ENCODE measurements around the gene TBL1X. TPM values are rescaled to one million over a fixed set of nuclear protein-coding genes. Genes with fewer than 3 reads are reported as not detected.

TBL1X gene
- total and polyA plus RNA-seq, 2 donors (not counting 3 experiments of a cell fraction or from before 2014, with no cell fraction given), result 8.7 to 25.3 TPM

DNA sequence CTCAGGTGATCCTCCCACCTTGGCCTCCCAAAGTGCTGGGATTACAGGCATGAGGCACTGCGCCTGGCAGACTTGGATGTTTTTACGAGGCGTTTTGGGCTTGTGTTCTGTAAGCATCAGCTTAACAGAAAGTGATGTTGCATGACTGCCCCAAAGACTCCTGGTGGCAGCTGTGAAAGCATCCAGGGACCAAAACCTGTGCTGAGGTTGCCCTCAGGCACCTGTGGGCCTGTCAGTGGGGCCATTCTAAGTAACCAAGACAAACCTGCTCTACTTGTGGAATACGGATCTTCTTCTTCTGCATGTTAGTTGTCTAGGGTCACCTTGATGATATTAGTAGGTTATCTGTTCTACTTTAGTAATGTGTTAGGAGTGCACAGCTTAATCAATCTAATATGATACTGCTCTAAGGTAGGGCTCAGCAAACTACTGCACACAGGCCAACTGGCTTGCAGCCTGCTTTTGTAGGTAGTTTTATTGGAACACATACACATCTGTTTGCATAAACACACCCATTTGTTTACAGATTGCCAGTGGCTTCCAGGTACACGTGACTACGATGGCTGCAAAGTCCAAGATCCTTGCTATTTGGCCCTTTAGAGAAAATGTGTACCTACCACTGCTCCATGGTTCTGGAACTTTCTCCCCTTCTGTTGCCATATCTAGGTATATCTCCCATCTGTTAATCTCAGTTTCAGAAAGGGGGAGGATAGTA lies 164.1 kb downstream of the TBL1X start:
- Histone ChIP-seq H3K27me3 (ENCODE audit: control insufficient read depth in 2 of 2, insufficient read depth in 2 of 2, low read length in 2 of 2) (no peaks in the 10 kb centered on the region), H3K79me2 (ENCODE audit: control insufficient read depth, insufficient read depth, low read length) (no peaks in the 10 kb centered on the region), H2AFZ (ENCODE audit: low read depth, low read length) (no peak overlapping the region), H3K4me1 (ENCODE audit: control insufficient read depth, extremely low read depth, insufficient read depth, low read length) (no peaks in the 10 kb centered on the region), H3K4me2 (ENCODE audit: insufficient read depth, low read length) (no peak overlapping the region), H3K9me1 (replicated peaks; ENCODE audit: control insufficient read depth, extremely low read depth, insufficient read depth, low read length) (no peaks in the 10 kb centered on the region), H3K9me3 (replicated peaks; ENCODE audit: control insufficient read depth, insufficient read depth, low read length) (no peaks in the 10 kb centered on the region), H3K4me3 (replicated peaks in 1 of 3; ENCODE audit: insufficient read depth in 1 of 3, low read depth in 1 of 3, low read length in 3 of 3) (no peak overlapping the region), H4K20me1 (replicated peaks; ENCODE audit: control insufficient read depth, extremely low read depth, insufficient read depth, low read length) (no peaks in the 10 kb centered on the region), H3K27ac (ENCODE audit: insufficient read depth, low read depth, low read length) (no peak overlapping the region), H3K9ac (replicated peaks; ENCODE audit: extremely low read depth, insufficient read depth, low read length) (no peak overlapping the region), H3K36me3 (ENCODE audit: control insufficient read depth in 2 of 2, extremely low read depth in 1 of 2, insufficient read depth in 2 of 2, low read length in 2 of 2) (no peaks in the 10 kb centered on the region)
- BruUV-seq (replicated peaks), result no TSS peak
- ChIA-PET POLR2A (no interaction called here), CTCF (no interaction called here)
- no peak for TF ChIP-seq FOS (IDR thresholded peaks at IDR 0.05; ENCODE audit: borderline replicate concordance, insufficient read depth, low read length)
- TF ChIP-seq EZH2 (IDR thresholded peaks at IDR 0.05; ENCODE audit: borderline replicate concordance, low read depth, low read length, severe bottlenecking), result no peak
- DNase-seq (ENCODE audit: low read depth, low spot score) (no peak), FAIRE-seq (no peak)
- dilution Hi-C loops (cut with MboI; ENCODE audit: extremely low pct_ligation_motif_present, low sequenced_read_pairs), result no loop called here
- intact Hi-C loops (cut with micrococcal nuclease), result no loop called here

DNA sequence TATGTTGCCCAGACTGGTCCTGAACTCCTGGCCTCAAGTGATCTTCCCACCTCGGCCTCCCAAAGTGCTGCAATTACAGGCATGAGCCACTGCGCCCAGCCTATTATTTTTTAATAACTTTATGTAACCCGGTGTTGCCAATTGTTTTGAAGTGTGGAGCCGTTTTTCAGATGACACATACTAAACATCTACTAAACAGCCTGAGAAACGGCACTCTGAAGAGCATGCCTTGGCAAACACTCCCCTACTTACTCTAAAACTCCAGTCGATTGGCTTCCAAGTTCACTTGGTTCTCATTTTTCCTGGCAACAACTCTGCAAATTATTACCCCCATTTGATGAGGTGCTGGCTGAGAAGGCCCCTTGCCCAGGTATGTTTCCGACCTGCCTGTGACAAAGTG lies 169.7 kb downstream of the TBL1X start:
- H4K20me1 ChIP-seq (replicated peaks; ENCODE audit: control insufficient read depth, extremely low read depth, insufficient read depth, low read length), result no peaks in the 10 kb centered on the region
- no peak overlapping the region for H3K4me3 ChIP-seq (replicated peaks in 1 of 3; ENCODE audit: insufficient read depth in 1 of 3, low read depth in 1 of 3, low read length in 3 of 3)
- H2AFZ ChIP-seq (ENCODE audit: low read depth, low read length), result no peak overlapping the region
- no peak for TF ChIP-seq JUN (IDR thresholded peaks at IDR 0.05; ENCODE audit: borderline replicate concordance, insufficient read depth, insufficient read length, low read depth)
- no peak for TF ChIP-seq POLR2A (IDR thresholded peaks at IDR 0.05; ENCODE audit: low read depth, low read length)
- TF ChIP-seq EZH2 (IDR thresholded peaks at IDR 0.05; ENCODE audit: borderline replicate concordance, low read depth, low read length, severe bottlenecking), result no peak
- no peak for TF ChIP-seq GATA2 (IDR thresholded peaks at IDR 0.05; ENCODE audit: insufficient read depth, insufficient read length, low read depth, low read length)
- no peak for TF ChIP-seq MAX (IDR thresholded peaks at IDR 0.05; ENCODE audit: insufficient read depth, insufficient read length)
- no peak for TF ChIP-seq MYC (IDR thresholded peaks at IDR 0.05; ENCODE audit: low read depth, low read length)
- TF ChIP-seq CTCF (IDR thresholded peaks at IDR 0.05; ENCODE audit: extremely low read depth in 1 of 2, insufficient read depth in 1 of 2, low read depth in 1 of 2, low read length in 2 of 2), result no peak
- no peak for TF ChIP-seq POLR2AphosphoS5 (IDR thresholded peaks at IDR 0.05; ENCODE audit: insufficient read depth, low read depth, low read length)
- TF ChIP-seq FOS (IDR thresholded peaks at IDR 0.05; ENCODE audit: borderline replicate concordance, insufficient read depth, low read length), result no peak
- H3K79me2 ChIP-seq (ENCODE audit: control insufficient read depth, insufficient read depth, low read length), result no peaks in the 10 kb centered on the region
- dilution Hi-C loops (cut with MboI; ENCODE audit: extremely low pct_ligation_motif_present, low sequenced_read_pairs), result no loop called here
- no peaks in the 10 kb centered on the region for H3K27me3 ChIP-seq (ENCODE audit: control insufficient read depth in 2 of 2, insufficient read depth in 2 of 2, low read length in 2 of 2)
- ChIA-PET POLR2A (no interaction called here), CTCF (no interaction called here)
- H3K36me3 ChIP-seq (ENCODE audit: control insufficient read depth in 2 of 2, extremely low read depth in 1 of 2, insufficient read depth in 2 of 2, low read length in 2 of 2), result no peaks in the 10 kb centered on the region
- intact Hi-C loops (cut with micrococcal nuclease), result no loop called here
- no peaks in the 10 kb centered on the region for H3K4me1 ChIP-seq (ENCODE audit: control insufficient read depth, extremely low read depth, insufficient read depth, low read length)
- no peak overlapping the region for H3K27ac ChIP-seq (ENCODE audit: insufficient read depth, low read depth, low read length)
- no peaks in the 10 kb centered on the region for H3K9me3 ChIP-seq (replicated peaks; ENCODE audit: control insufficient read depth, insufficient read depth, low read length)
- no peak overlapping the region for H3K9ac ChIP-seq (replicated peaks; ENCODE audit: extremely low read depth, insufficient read depth, low read length)
- no peaks in the 10 kb centered on the region for H3K9me1 ChIP-seq (replicated peaks; ENCODE audit: control insufficient read depth, extremely low read depth, insufficient read depth, low read length)
- BruUV-seq (replicated peaks), result no TSS peak
- H3K4me2 ChIP-seq (ENCODE audit: insufficient read depth, low read length), result no peak overlapping the region
- no peak for FAIRE-seq
- DNase-seq (ENCODE audit: low read depth, low spot score), result no peak

All from endothelial cell of umbilical vein (primary cell).